Large intestine (tissue), 3 donors: Measurements from ENCODE around the gene SKA3. TPM values are rescaled to one million over a fixed set of nuclear protein-coding genes. Genes with fewer than 3 reads are reported as not detected.
"Not testable (repeated sequence)": the region's sequence is repeated elsewhere in the genome, so short reads cannot be mapped to it uniquely, and the experiment has no call there.

Experiments used
- DNase-seq, 2 donors: peaks; one replicate each; pipeline versions ENCODE4 v3.0.0 to v3.0.0-alpha.2; 2013
- H3K27ac ChIP-seq: one replicate; pipeline ENCODE4 v1.5.1; 2013; ENCODE audit warnings: low read length
- H3K27me3 ChIP-seq: 2 replicates; pipeline ENCODE4 v1.6.1; 2013; ENCODE audit warnings: low read length; ENCODE audit not compliant: control insufficient read depth, insufficient read depth
- H3K36me3 ChIP-seq: 2 replicates; pipeline ENCODE4 v1.6.1; 2013; ENCODE audit warnings: low read length; ENCODE audit not compliant: control insufficient read depth, insufficient read depth
- H3K4me1 ChIP-seq: one replicate; pipeline ENCODE4 v1.6.1; 2013; ENCODE audit warnings: low read length; ENCODE audit not compliant: control insufficient read depth, insufficient read depth
- H3K4me3 ChIP-seq: one replicate; pipeline ENCODE4 v1.5.1; 2013; ENCODE audit warnings: low read length
- H3K9me3 ChIP-seq: one replicate; pipeline ENCODE4 v1.6.1; 2013; ENCODE audit warnings: mild to moderate bottlenecking, low read depth, low read length, moderate library complexity; ENCODE audit not compliant: control insufficient read depth
- WGBS: methylation state at CpG from one replicate; pipeline ENCODE4 v1.1.5; 2013; ENCODE audit warnings: low lambda C conversion rate; ENCODE audit not compliant: insufficient coverage; 5-methylcytosine and 5-hydroxymethylcytosine counted together
- polyA plus RNA-seq: library from polyadenylated mRNA; unstranded; fragments of 120-200 nt; gene quantifications from one replicate; pipeline ENCODE4 v1.2.1, GENCODE V29; 2013

SKA3 gene
- polyA plus RNA-seq, 1 donor, result 5.3 TPM

GRCh38 chr13:21173767-21174166 is 2.6 kb downstream of the SKA3 start:
- DNase-seq, H3K9me3 ChIP-seq, H3K36me3 ChIP-seq, H3K4me3 ChIP-seq, H3K27me3 ChIP-seq, H3K27ac ChIP-seq, H3K4me1 ChIP-seq: not testable (repeated sequence)
- WGBS, result no CpG with 5 or more reads among the region's 1 CpG

- 93% methylated on average over 6 of the region's 9 CpGs for WGBS
- no peak for DNase-seq
- no peak overlapping the region for H3K27ac ChIP-seq
- no peaks in the 10 kb centered on the region for H3K36me3 ChIP-seq
- H3K9me3 ChIP-seq, result no peaks in the 10 kb centered on the region
- H3K27me3 ChIP-seq, result no peaks in the 10 kb centered on the region
- H3K4me3 ChIP-seq, result no peak overlapping the region
- no peaks in the 10 kb centered on the region for H3K4me1 ChIP-seq
Observed at GRCh38 chr13:21171420-21171819, 4.9 kb downstream of the SKA3 start.

DNA sequence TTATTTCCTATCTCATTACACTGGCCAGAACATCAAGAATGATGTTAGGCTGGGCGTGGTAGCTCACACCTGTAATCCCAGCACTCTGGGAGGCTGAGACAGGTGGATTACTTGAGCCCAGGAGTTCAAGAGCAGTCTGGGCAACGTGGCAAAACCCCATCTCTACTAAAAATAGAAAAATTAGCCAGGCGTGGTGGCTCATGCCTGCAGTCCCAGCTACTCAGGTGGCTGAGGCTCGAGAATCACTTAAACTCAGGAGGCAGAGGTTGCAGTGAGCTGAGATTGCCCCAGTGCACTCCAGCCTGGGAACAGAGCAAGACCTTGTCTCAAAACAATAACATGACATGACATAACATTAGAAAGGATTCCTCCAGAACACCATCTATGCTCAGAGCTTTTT is 10.7 kb downstream of the SKA3 start:
- not testable (repeated sequence) for H3K4me1 ChIP-seq, H3K27ac ChIP-seq, DNase-seq, H3K27me3 ChIP-seq, H3K4me3 ChIP-seq, H3K9me3 ChIP-seq, H3K36me3 ChIP-seq
- WGBS, result no CpG with 5 or more reads among the region's 4 CpGs

DNA sequence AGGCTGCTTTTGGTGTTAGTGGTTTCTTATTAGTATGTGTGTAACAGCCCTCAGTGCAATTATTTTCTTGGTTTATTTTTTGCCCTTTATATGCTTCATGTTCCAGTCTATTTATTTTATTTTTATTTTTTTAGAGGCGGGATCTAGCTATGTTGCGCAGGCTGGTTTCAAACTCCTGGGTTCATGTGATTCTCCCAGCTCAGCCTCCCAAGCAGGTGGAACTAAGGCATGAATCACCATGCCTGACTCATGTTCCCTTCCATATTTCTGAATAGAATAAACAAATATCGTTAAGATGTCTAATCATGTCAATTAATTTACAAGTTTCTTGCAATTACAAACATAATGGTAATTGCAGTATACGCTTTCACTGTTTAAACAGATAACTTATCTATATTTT is 11.7 kb downstream of the SKA3 start:
- WGBS, result 91% methylated on average over 4 of the region's 4 CpGs
- H3K27me3 ChIP-seq, result no peaks in the 10 kb centered on the region
- H3K9me3 ChIP-seq, result no peaks in the 10 kb centered on the region
- no peak overlapping the region for H3K27ac ChIP-seq
- no peaks in the 10 kb centered on the region for H3K36me3 ChIP-seq
- H3K4me3 ChIP-seq, result no peak overlapping the region
- no peaks in the 10 kb centered on the region for H3K4me1 ChIP-seq
- no peak for DNase-seq

- no peaks in the 10 kb centered on the region for H3K4me1 ChIP-seq
- no peak for DNase-seq
- H3K27me3 ChIP-seq, result no peaks in the 10 kb centered on the region
- H3K4me3 ChIP-seq, result no peak overlapping the region
- no CpG with 5 or more reads among the region's 8 CpGs for WGBS
- peaks cover 11% of the 10 kb centered on the region for H3K36me3 ChIP-seq
- no peak overlapping the region for H3K27ac ChIP-seq
- no peaks in the 10 kb centered on the region for H3K9me3 ChIP-seq
Observed at GRCh38 chr13:21152251-21152899, 24.0 kb downstream of the SKA3 start.

GRCh38 chr13:21150013-21150412 is 26.3 kb downstream of the SKA3 start:
- H3K4me3 ChIP-seq, result no peak overlapping the region
- no peaks in the 10 kb centered on the region for H3K9me3 ChIP-seq
- no peaks in the 10 kb centered on the region for H3K4me1 ChIP-seq
- no CpG with 5 or more reads among the region's 1 CpG for WGBS
- no peak for DNase-seq
- peaks cover 19% of the 10 kb centered on the region for H3K36me3 ChIP-seq
- no peak overlapping the region for H3K27ac ChIP-seq
- H3K27me3 ChIP-seq, result no peaks in the 10 kb centered on the region

DNA sequence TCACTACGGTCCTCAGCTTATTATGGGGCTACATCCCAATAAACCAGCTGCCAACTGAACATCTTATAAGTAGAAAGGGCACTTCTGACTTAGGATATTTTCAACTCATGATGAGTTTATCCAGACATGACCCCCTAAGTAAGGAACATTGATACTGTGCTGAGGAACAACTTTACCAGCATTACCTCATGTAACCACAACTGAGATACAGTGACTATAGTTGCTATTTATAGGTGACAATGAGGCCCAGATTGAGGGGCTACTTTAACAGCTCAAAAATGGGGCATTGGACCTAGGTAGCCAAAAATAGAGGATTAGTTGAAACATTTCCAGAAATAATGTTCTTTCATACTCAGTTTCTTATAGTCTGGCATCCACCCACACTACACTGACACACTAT is 26.8 kb downstream of the SKA3 start:
- Histone ChIP-seq H3K9me3 (no peaks in the 10 kb centered on the region), H3K27me3 (no peaks in the 10 kb centered on the region), H3K27ac (no peak overlapping the region), H3K4me3 (no peak overlapping the region), H3K4me1 (no peaks in the 10 kb centered on the region), H3K36me3 (peaks cover 19% of the 10 kb centered on the region)
- DNase-seq, result no peak
- no CpG with 5 or more reads among the region's 1 CpG for WGBS

DNA sequence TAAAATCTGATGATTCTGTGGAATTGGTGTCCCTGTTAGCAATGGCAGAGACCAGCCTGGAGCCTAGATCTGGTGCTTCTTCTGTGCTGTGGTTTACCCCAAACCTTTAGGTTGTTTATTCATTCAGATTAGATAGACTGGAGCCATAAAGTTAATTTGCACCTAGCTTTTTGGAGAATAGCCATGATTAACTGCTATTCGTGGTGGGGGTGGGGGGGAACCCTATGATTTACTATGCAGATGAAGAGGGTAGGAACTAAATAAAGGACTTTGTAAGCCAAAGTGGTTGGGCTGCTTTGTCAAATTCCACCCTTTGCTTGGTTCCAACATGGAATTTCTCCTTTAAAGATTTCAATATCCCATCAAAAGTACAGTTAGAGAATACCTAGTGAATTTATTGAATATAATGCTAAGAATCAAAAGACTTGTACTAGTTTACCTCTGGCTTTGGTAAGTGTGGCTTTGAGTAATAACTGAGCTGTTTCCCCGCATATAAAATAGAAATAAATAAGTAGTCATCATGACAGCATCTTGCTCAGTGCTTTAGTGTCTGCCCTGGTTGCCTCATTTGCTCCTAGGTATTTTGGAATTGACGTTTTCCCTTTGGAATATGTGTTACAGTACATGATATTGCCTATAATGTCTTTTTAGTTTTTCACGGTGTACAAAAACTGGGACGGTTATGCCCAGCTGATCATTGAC is 27.6 kb downstream of the SKA3 start:
- H3K4me3 ChIP-seq, result no peak overlapping the region
- no peaks in the 10 kb centered on the region for H3K9me3 ChIP-seq
- H3K4me1 ChIP-seq, result no peaks in the 10 kb centered on the region
- WGBS, result 63% methylated on average over 2 of the region's 5 CpGs
- peaks cover 19% of the 10 kb centered on the region for H3K36me3 ChIP-seq
- H3K27ac ChIP-seq, result no peak overlapping the region
- no peak for DNase-seq
- no peaks in the 10 kb centered on the region for H3K27me3 ChIP-seq

GRCh38 chr13:21147827-21148226 is 28.5 kb downstream of the SKA3 start:
- no peaks in the 10 kb centered on the region for H3K9me3 ChIP-seq
- no peaks in the 10 kb centered on the region for H3K27me3 ChIP-seq
- H3K4me1 ChIP-seq, result no peaks in the 10 kb centered on the region
- WGBS, result no CpG with 5 or more reads among the region's 4 CpGs
- no peak overlapping the region for H3K27ac ChIP-seq
- DNase-seq, result no peak
- no peak overlapping the region for H3K4me3 ChIP-seq
- peaks cover 25% of the 10 kb centered on the region for H3K36me3 ChIP-seq

DNA sequence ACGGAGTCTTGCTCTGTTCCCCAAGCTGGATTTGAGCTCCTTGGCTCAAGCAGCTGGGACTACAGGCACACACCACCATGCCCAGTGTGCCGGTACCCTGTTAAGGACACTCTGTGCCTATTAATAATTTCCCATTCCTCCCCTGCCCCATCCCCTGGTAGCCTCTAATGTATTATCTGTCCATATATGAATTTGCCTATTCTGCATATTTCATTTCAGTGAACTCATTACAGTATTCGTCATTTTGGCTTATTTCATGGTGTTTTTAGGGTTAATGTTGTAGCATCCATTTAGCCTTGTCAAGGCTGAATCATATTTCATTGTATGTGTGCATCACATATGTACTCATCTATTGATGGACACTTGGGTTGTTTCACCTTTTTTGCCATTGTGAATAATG is 33.6 kb downstream of the SKA3 start:
- no CpG with 5 or more reads among the region's 3 CpGs for WGBS
- no peak overlapping the region for H3K27ac ChIP-seq
- no peak overlapping the region for H3K4me3 ChIP-seq
- H3K27me3 ChIP-seq, result no peaks in the 10 kb centered on the region
- H3K4me1 ChIP-seq, result peaks cover 4% of the 10 kb centered on the region
- peaks cover 29% of the 10 kb centered on the region for H3K36me3 ChIP-seq
- no peak for DNase-seq
- no peaks in the 10 kb centered on the region for H3K9me3 ChIP-seq

DNA sequence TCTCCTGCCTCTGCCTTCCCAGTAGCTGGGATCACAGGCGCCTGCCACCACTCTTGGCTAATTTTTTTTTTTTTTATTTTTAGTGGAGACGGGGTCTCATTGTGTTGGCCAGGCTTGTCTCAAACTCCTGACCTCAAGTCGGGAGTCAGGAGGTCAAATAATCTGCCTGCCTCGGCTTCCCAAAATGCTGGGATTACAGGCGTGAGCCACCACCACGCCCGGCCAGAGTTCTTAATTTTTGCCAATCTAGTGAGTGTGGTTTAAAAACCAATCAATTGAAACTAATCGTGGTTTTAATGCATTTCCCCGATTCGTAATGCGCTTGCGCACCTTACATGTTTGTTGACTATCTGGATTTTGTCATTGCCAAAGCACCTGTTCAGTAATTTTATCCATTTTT is 37.0 kb downstream of the SKA3 start:
- H3K36me3 ChIP-seq, result peaks cover 17% of the 10 kb centered on the region
- peaks cover 2% of the 10 kb centered on the region for H3K27me3 ChIP-seq
- no peak for DNase-seq
- H3K27ac ChIP-seq, result no peak overlapping the region
- no peaks in the 10 kb centered on the region for H3K9me3 ChIP-seq
- peak overlapping the region; percentile 63 for H3K4me3 ChIP-seq
- H3K4me1 ChIP-seq, result peaks cover 4% of the 10 kb centered on the region
- WGBS, result 100% methylated on average over 2 of the region's 12 CpGs
